Spleen (tissue), 11 donors: ENCODE measurements around the gene ZNF525. TPM values are rescaled to one million over a fixed set of nuclear protein-coding genes. Genes with fewer than 3 reads are reported as not detected.

Source experiments
- DNase-seq: peaks from one replicate; pipeline ENCODE4 v3.0.0-alpha.2; 2020
- H3K27ac ChIP-seq, 8 donors: fragments of 200-600 bp; sonication (generic) in 7 of 8; 1 replicate in 4 of 8; 2 replicates in 4 of 8; pipeline versions ENCODE4 v1.5.0 to v1.8.0; 2016 to 2021; ENCODE audit warnings: inconsistent platforms in 4 of 8, mild to moderate bottlenecking in 4 of 8, moderate library complexity in 1 of 8
- H3K27me3 ChIP-seq, 7 donors: fragments of 200-600 bp; sonication (generic) in 6 of 7; replicated peaks in 1 of 7; 1 replicate in 4 of 7; 2 replicates in 3 of 7; pipeline versions ENCODE4 v1.5.0 to v1.8.0; 2016 to 2021; ENCODE audit warnings: inconsistent platforms in 3 of 7, mild to moderate bottlenecking in 1 of 7
- H3K36me3 ChIP-seq, 6 donors: fragments of 200-600 bp; sonication (generic) in 5 of 6; 1 replicate in 4 of 6; 2 replicates in 2 of 6; pipeline versions ENCODE4 v1.5.0 to v1.8.0; 2016 to 2021; ENCODE audit warnings: inconsistent platforms in 2 of 6
- H3K4me1 ChIP-seq, 6 donors: fragments of 200-600 bp; sonication (generic) in 5 of 6; 1 replicate in 3 of 6; 2 replicates in 3 of 6; pipeline versions ENCODE4 v1.5.0 to v1.8.0; 2016 to 2021; ENCODE audit warnings: inconsistent platforms in 3 of 6
- H3K4me3 ChIP-seq, 8 donors: fragments of 200-600 bp; sonication (generic) in 7 of 8; 1 replicate in 4 of 8; 2 replicates in 4 of 8; pipeline versions ENCODE4 v1.5.0 to v1.8.0; 2016 to 2021; ENCODE audit warnings: inconsistent platforms in 4 of 8, mild to moderate bottlenecking in 4 of 8, moderate library complexity in 2 of 8
- H3K9me3 ChIP-seq, 8 donors: fragments of 200-600 bp; sonication (generic) in 7 of 8; 1 replicate in 4 of 8; 2 replicates in 4 of 8; pipeline versions ENCODE4 v1.5.0 to v1.8.0; 2016 to 2021; ENCODE audit warnings: inconsistent platforms in 4 of 8
- POLR2A ChIP-seq, 3 donors: fragments of 450-650 bp; IDR thresholded peaks; one replicate each; pipeline ENCODE4 v1.5.1; 2017; ENCODE audit warnings: antibody characterized with exemption in 3 of 3, mild to moderate bottlenecking in 1 of 3
- POLR2AphosphoS5 ChIP-seq, 3 donors: sonication (generic); formaldehyde crosslinking; IDR thresholded peaks; one replicate each; pipeline ENCODE4 v1.5.1; 2017; ENCODE audit warnings: antibody characterized with exemption in 3 of 3
- WGBS, 5 donors: extraction: QIAGEN DNeasy Blood & Tissue Kit in 3 of 5; methylation state at CpG; one replicate each; pipeline versions ENCODE4 v1.1.5 to v1.1.7; 2013 to 2018; 5-methylcytosine and 5-hydroxymethylcytosine counted together
- intact Hi-C: fragments of 100-400 bp; cut with DNase I; formaldehyde crosslinking; loops from one replicate; pipeline ENCODE4 v1.15.0; 2023; ENCODE audit warnings: low total_unique reads
- polyA plus RNA-seq, 3 donors: library from polyadenylated mRNA; stranded (reverse); fragments of 200-250 nt; gene quantifications; one replicate each; pipeline ENCODE4 v1.2.1, GENCODE V29; 2013
- small RNA-seq, 4 donors: library from RNA; depleted of rRNA; stranded (forward); fragments of <200 nt; gene quantifications; one replicate each; pipeline ENCODE3, GENCODE V24; 2016
- total RNA-seq, 7 donors: library from RNA; depleted of rRNA in 3 of 7; stranded (reverse); fragments of >200 nt in 3 of 7; fragmentation: NEBNext Ultra II Directional in 4 of 7; extraction: Animal tissue kit (Norgen Biotek cat#: 25700) in 4 of 7; gene quantifications; one replicate each; pipeline versions ENCODE4 v1.1.0 to v1.2.1, GENCODE V29; 2016 to 2021
- TF ChIP-seq, protein P1 (sequence below), 11 experiments: fragments of 200-600 bp in 7 of 11; fragments of 450-650 bp in 4 of 11; sonication (generic) in 4 of 11; IDR thresholded peaks in 8 of 11; conservative IDR thresholded peaks in 3 of 11; 1 replicate in 7 of 11; 2 replicates in 4 of 11; pipeline versions ENCODE4 v1.4.0 to v1.8.0; 2016 to 2021; ENCODE audit warnings: antibody characterized with exemption in 11 of 11, inconsistent platforms in 4 of 11, mild to moderate bottlenecking in 1 of 11
- donor health status: healthy with polysubstance abuse.
- donor health status: DM: no; HTN: no; CAD: no; lungs with moderate emphysema.
- donor health status: DM: no; HTN: no; CAD: no.
- donor health status: Bipolar disorder and iron deficiency.
- donor health status: healthy.
- donor health status: DM: no; HTN: no; CAD: no.
- donor health status: DM: yes; HTN: yes; CAD: no.

ZNF525 gene
- total and polyA plus RNA-seq, 10 donors = 6.1 to 20.6 (median 10.1) TPM

DNA sequence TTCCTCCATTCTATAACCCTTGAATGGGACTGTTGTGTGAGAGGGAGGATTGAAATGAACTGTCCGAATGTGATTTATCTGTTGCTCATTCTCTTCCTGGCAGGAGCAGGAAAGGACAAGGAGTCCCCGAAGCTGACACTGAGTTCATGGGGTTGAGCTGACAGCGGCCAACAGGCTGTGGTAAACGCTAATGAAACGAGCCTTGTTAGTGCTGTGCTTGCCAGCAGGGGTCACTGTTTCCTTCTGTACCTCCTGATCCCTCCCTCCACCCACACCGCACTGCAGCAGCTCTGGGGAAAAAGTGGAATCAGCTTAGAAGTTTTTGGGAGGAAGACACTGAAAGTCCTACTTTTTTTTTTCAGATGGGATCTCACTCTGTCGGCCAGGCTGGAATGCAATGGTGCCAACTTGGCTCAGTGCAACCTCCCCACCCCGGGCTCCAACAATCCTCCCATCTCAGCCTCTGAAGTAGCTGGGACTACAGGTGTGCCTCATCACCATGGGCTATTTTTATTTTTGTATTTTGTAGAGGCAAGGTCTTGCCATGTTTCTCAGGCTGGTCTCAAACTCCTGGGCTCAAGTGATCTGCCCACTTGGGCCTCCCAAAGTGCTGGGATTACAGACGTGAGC is 59.6 kb downstream of the ZNF525 start:
- WGBS, 5 donors = 23 to 29% (median 26%) methylated on average over 9 of the region's 9 CpGs
- H3K4me3 ChIP-seq = no peak overlapping the region
- no peaks in the 10 kb centered on the region for H3K27me3 ChIP-seq

DNA sequence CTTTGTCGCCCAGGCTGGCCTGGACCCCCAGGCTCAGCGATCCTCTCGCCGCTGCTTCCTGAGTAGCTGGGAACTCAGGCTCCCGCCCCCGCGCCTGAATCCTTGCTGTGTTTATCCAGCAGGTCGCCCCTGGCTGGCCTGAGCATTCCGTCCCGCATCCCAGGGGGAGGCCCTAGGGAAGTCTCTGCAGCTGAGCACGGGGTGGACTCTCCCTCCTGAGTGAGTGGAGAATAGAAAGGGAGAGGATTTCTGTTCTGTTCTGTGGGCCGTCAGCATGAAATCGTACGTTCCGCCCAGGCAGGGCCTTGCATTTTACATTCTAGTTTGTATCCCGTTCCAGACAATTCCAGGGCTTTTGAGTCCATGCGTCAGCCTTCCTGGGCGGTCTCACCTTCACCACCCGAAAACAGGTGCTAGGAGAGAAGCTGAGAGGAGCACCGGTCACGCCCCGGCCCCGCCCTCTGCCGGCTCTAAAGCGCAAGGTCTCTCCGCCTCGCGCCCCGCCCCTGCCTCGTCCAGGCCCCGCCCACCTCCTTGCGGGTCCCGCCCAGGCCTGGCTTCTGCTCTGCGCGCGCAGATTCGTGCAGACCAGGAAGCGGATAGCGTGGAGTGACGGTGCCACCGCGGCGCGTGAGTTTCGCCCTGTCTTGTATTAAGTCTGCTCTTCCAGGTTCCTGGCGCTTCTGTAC is 66.0 kb downstream of the ZNF525 start, which contains the start of gene ZNF761:
Gene ZNF761, plus strand, starts transcription at position 586 of the 689 bp plus-strand sequence. CDS start 15,285 bp downstream, outside the sequence.
- H3K4me1 ChIP-seq = peaks cover 0 to 24% (median 16%) of the 10 kb centered on the region in 6 donors
- no peak for TF ChIP-seq POLR2A (IDR thresholded peaks at IDR 0.05)
- TF ChIP-seq, protein P1, sequence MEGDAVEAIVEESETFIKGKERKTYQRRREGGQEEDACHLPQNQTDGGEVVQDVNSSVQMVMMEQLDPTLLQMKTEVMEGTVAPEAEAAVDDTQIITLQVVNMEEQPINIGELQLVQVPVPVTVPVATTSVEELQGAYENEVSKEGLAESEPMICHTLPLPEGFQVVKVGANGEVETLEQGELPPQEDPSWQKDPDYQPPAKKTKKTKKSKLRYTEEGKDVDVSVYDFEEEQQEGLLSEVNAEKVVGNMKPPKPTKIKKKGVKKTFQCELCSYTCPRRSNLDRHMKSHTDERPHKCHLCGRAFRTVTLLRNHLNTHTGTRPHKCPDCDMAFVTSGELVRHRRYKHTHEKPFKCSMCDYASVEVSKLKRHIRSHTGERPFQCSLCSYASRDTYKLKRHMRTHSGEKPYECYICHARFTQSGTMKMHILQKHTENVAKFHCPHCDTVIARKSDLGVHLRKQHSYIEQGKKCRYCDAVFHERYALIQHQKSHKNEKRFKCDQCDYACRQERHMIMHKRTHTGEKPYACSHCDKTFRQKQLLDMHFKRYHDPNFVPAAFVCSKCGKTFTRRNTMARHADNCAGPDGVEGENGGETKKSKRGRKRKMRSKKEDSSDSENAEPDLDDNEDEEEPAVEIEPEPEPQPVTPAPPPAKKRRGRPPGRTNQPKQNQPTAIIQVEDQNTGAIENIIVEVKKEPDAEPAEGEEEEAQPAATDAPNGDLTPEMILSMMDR (IDR thresholded peaks at IDR 0.05 in 8 of 11, conservative IDR thresholded peaks at IDR 0.05 in 3 of 11) = peak; percentile 20 to 79 (median 56)
- peak; percentile 95 to 98 (median 97) for TF ChIP-seq POLR2AphosphoS5 (IDR thresholded peaks at IDR 0.05)
- H3K4me3 ChIP-seq = peak within 1 kb of the TSS; percentile 58 to 89 (median 70)
- peak; percentile 99 for DNase-seq
- H3K9me3 ChIP-seq = peaks cover 0 to 17% (median 2%) of the 10 kb centered on the region in 8 donors
- peaks cover 0 to 31% (median 11%) of the 10 kb centered on the region in 6 donors for H3K36me3 ChIP-seq
- no peaks in the 10 kb centered on the region for H3K27me3 ChIP-seq
- H3K27ac ChIP-seq = peak within 1 kb of the TSS; percentile 5 to 84 (median 77)
- WGBS, 5 donors = 1 to 4% (median 2%) methylated on average over 25 to 46 of the region's 46 CpGs
- intact Hi-C loops = no loop called here

More for the DNA sequence above, 59.6 kb downstream of the ZNF525 start:
- Histone ChIP-seq H3K27ac (peak overlapping the region in 2 of 8 donors; percentile 8 to 27), H3K36me3 (no peaks in the 10 kb centered on the region), H3K9me3 (peaks cover 0 to 3% (median 0%) of the 10 kb centered on the region in 8 donors), H3K4me1 (peaks cover 0 to 8% (median 0%) of the 10 kb centered on the region in 6 donors)
- DNase-seq = peak; percentile 83
- TF ChIP-seq POLR2AphosphoS5 (IDR thresholded peaks at IDR 0.05) (peak in 1 of 3 donors; percentile 52), POLR2A (IDR thresholded peaks at IDR 0.05) (no peak)
- TF ChIP-seq, protein P1 (IDR thresholded peaks at IDR 0.05 in 8 of 11, conservative IDR thresholded peaks at IDR 0.05 in 3 of 11) = peak; percentile 55 to 91 (median 80)
- intact Hi-C loops = loop anchor here (10.0 kb wide), 2 partner anchors 90 to 320 kb away; no protein-coding TSS in a partner anchor

DNA sequence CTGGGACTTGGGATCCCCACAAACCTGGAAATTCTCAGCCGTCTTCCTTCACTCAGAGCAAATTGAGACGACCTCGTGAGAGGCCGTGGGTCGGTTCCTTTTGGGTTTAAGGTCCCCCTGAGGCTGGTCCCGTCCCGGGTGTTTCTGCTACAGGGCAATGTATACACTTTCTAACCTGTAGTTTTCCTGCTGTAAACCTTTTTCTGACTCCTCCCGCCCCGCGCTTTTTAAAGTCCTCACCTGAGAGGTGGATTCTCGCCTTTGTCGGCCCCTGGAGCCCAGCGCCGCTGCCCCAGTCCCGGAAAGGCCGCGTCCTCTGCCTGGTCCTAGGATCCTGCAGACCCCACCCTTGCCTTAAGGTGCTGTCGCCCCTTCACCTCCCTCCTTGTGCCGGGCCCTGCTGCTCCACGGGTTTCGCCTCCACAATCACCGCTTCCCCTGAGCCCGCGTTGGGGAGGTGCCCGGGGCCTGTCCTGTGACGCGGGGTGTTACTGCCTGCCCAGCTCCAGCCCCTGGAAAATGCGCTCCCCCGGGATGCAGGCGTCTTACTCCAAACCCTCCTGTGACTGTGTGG is 66.7 kb downstream of the ZNF525 start:
- Histone ChIP-seq H3K9me3 (peaks cover 0 to 22% (median 6%) of the 10 kb centered on the region in 8 donors), H3K27me3 (no peaks in the 10 kb centered on the region), H3K36me3 (peaks cover 0 to 37% (median 11%) of the 10 kb centered on the region in 6 donors), H3K4me3 (peak overlapping the region; percentile 58 to 89 (median 70)), H3K27ac (peak overlapping the region in 7 of 8 donors; percentile 5 to 84 (median 77)), H3K4me1 (peaks cover 0 to 24% (median 16%) of the 10 kb centered on the region in 6 donors)
- 0 to 2% (median 1%) methylated on average over 20 to 30 of the region's 30 CpGs for WGBS, 5 donors
- TF ChIP-seq POLR2A (IDR thresholded peaks at IDR 0.05) = no peak
- TF ChIP-seq, protein P1 (IDR thresholded peaks at IDR 0.05 in 8 of 11, conservative IDR thresholded peaks at IDR 0.05 in 3 of 11) = no peak
- no peak for TF ChIP-seq POLR2AphosphoS5 (IDR thresholded peaks at IDR 0.05)
- intact Hi-C loops = no loop called here
- DNase-seq = peak; percentile 83

Small RNA genes within 50 kb of the gene (small RNA-seq; reads per million reads assigned to genes)
- 0 reads per million in 4 donors for gene RPL39P36

Other genes starting within 250 kb of the ZNF525 start
- 10 to 100 TPM in 5 of 7 donors, 1 to 10 TPM in 2; 7.3 to 17.0 (median 12.8) TPM for gene ZNF415, start 232.8 kb upstream of the ZNF525 start, total RNA-seq
- 1 to 10 TPM; 2.8 to 5.6 (median 4.8) TPM for gene ZNF415, start 232.8 kb upstream of the ZNF525 start, polyA plus RNA-seq
- gene ZNF347, start 206.7 kb upstream of the ZNF525 start, total RNA-seq = 10 to 100 TPM; 20.2 to 41.5 (median 31.2) TPM
- gene ZNF347, start 206.7 kb upstream of the ZNF525 start, polyA plus RNA-seq = 1 to 10 TPM; 2.9 to 5.9 (median 3.8) TPM
- 1 to 10 TPM; 2.8 to 7.3 (median 4.9) TPM for gene ZNF665, start 172.3 kb upstream of the ZNF525 start, total RNA-seq
- 1 to 10 TPM; 1.9 to 4.4 (median 2.9) TPM for gene ZNF665, start 172.3 kb upstream of the ZNF525 start, polyA plus RNA-seq
- gene ZNF677, start 110.8 kb upstream of the ZNF525 start, total RNA-seq = 10 to 100 TPM; 14.6 to 30.2 (median 20.3) TPM
- gene ZNF677, start 110.8 kb upstream of the ZNF525 start, polyA plus RNA-seq = 1 to 10 TPM; 8.3 to 8.8 (median 8.3) TPM
- gene VN1R2, start 107.4 kb upstream of the ZNF525 start, total RNA-seq = not detected
- gene VN1R2, start 107.4 kb upstream of the ZNF525 start, polyA plus RNA-seq = not detected
- not detected for gene VN1R4, start 98.0 kb upstream of the ZNF525 start, total RNA-seq
- gene VN1R4, start 98.0 kb upstream of the ZNF525 start, polyA plus RNA-seq = not detected
- gene ZNF845, start 32.0 kb upstream of the ZNF525 start, total RNA-seq = 10 to 100 TPM in 2 of 7 donors, 1 to 10 TPM in 5; 7.1 to 10.5 (median 8.6) TPM
- 1 to 10 TPM; 2.0 to 3.0 (median 2.3) TPM for gene ZNF845, start 32.0 kb upstream of the ZNF525 start, polyA plus RNA-seq
- 10 to 100 TPM in 6 of 7 donors, 1 to 10 TPM in 1; 9.3 to 15.9 (median 12.1) TPM for gene ZNF765, start 29.4 kb downstream of the ZNF525 start, total RNA-seq
- gene ZNF765, start 29.4 kb downstream of the ZNF525 start, polyA plus RNA-seq = 1 to 10 TPM; 2.2 to 4.6 (median 2.6) TPM
- gene ZNF761, start 66.3 kb downstream of the ZNF525 start, total RNA-seq = 10 to 100 TPM in 6 of 7 donors, 1 to 10 TPM in 1; 8.3 to 14.2 (median 11.1) TPM
- gene ZNF761, start 66.3 kb downstream of the ZNF525 start, polyA plus RNA-seq = 1 to 10 TPM; 5.9 to 7.6 (median 6.1) TPM
- gene ZNF813, start 102.0 kb downstream of the ZNF525 start, total RNA-seq = 1 to 10 TPM; 3.2 to 7.5 (median 4.8) TPM
- 1 to 10 TPM; 1.1 to 1.9 (median 1.2) TPM for gene ZNF813, start 102.0 kb downstream of the ZNF525 start, polyA plus RNA-seq
- gene ZNF331, start 172.4 kb downstream of the ZNF525 start, total RNA-seq = 10 to 100 TPM; 16.2 to 31.1 (median 26.9) TPM
- 10 to 100 TPM in 2 of 3 donors, 1 to 10 TPM in 1; 9.4 to 16.8 (median 14.3) TPM for gene ZNF331, start 172.4 kb downstream of the ZNF525 start, polyA plus RNA-seq